Left kidney (tissue), 8 donors: ENCODE data around the gene NARS2. TPM values are rescaled to one million over a fixed set of nuclear protein-coding genes. Genes with fewer than 3 reads are reported as not detected.
A peak's percentile ranks its signal among the peaks of the same experiment; 100 is the strongest.
"Not testable (repeated sequence)": the region's sequence is repeated elsewhere in the genome, so short reads cannot be mapped to it uniquely, and the experiment has no call there.

Source experiments
- DNase-seq: peaks from one replicate; pipeline ENCODE4 v3.0.0-alpha.2; 2013
- long read RNA-seq, 8 donors: transcript quantifications; one replicate each; lab custom pipeline, GENCODE V29; 2026
- polyA plus RNA-seq: library from polyadenylated mRNA; unstranded; fragments of 120-200 nt; gene quantifications from one replicate; pipeline ENCODE4 v1.2.1, GENCODE V29; 2013; ENCODE audit not compliant: insufficient read length

Gene NARS2, protein sequence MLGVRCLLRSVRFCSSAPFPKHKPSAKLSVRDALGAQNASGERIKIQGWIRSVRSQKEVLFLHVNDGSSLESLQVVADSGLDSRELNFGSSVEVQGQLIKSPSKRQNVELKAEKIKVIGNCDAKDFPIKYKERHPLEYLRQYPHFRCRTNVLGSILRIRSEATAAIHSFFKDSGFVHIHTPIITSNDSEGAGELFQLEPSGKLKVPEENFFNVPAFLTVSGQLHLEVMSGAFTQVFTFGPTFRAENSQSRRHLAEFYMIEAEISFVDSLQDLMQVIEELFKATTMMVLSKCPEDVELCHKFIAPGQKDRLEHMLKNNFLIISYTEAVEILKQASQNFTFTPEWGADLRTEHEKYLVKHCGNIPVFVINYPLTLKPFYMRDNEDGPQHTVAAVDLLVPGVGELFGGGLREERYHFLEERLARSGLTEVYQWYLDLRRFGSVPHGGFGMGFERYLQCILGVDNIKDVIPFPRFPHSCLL
- polyA plus RNA-seq: 56.9 TPM
- long read RNA-seq, donor 1, transcript NARS2-201 (14 exons, 2,519 nt): major isoform, 5 of 5 reads
- long read RNA-seq, donor 1, partial matches to known transcripts: 0 of 5 reads
- long read RNA-seq, donor 1, other reads (novel, unspliced or antisense): 0 of 5 reads
- long read RNA-seq, donor 2, partial matches to known transcripts: 0 of 3 reads
- long read RNA-seq, donor 2, other reads (novel, unspliced or antisense): 0 of 3 reads
- long read RNA-seq, donor 3, transcript NARS2-201 (14 exons, 2,519 nt): major isoform, 5 of 5 reads
- long read RNA-seq, donor 3, partial matches to known transcripts: 0 of 5 reads
- long read RNA-seq, donor 3, other reads (novel, unspliced or antisense): 0 of 5 reads
- long read RNA-seq, donor 4: 0 reads
- long read RNA-seq, donor 5, transcript NARS2-201 (14 exons, 2,519 nt): major isoform, 7 of 7 reads
- long read RNA-seq, donor 5, partial matches to known transcripts: 0 of 7 reads
- long read RNA-seq, donor 5, other reads (novel, unspliced or antisense): 0 of 7 reads
- long read RNA-seq, donor 6, partial matches to known transcripts: 0 of 4 reads
- long read RNA-seq, donor 6, other reads (novel, unspliced or antisense): 0 of 4 reads
- long read RNA-seq, donor 7, transcript NARS2-201 (14 exons, 2,519 nt): major isoform, 8 of 9 reads
- long read RNA-seq, donor 7, partial matches to known transcripts: 0 of 9 reads
- long read RNA-seq, donor 7, other reads (novel, unspliced or antisense): 0 of 9 reads
- long read RNA-seq, donor 8, partial matches to known transcripts: 0 of 2 reads
- long read RNA-seq, donor 8, other reads (novel, unspliced or antisense): 0 of 2 reads

DNA sequence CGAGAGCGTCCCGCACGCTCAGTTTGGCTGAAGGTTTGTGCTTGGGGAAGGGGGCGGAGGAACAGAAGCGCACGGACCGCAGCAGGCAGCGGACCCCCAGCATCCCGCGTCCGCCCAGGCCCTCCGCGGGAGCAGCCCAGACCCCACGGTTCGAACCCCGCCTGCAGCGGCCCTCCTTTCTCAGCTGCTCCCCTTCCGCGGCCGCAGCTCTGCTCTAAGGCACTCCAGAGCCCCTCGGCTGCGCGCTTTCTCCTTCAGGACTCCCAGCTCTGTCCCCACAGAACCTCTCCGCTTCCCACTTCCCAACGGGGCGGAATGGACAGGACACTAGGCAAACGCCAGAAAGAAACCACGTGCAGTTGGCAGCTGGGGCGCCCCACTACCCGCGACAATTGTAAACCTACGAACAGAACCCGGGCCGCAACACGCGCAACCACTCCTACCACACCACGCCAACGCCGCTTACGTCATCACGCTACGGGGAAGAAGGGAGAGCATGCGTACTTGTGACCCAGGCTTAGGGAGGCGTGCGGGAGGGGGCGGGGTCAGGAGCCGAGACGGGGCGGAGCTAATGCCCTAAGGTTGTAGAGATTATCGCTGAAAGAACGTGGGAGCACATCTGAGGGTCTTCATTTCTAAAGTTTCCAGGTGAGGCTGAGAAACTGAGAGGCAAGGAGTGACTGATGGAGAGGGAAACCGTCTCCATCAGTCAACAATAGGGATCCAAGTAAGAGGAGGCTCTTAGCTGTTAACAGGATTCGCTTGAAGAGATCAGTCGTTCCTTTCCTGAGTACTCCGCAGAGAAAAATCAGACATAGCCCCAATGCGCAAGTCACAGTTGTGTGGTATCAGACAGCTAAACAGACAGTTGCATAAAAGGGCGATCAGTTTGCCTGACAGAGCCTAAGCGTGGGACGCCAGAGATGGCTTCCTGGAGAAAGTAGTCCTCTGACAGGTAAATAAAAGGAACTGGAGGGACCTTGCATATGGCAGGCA, at the start of gene NARS2:
Gene NARS2 (minus strand): TSS at position 479 of the 996 bp plus-strand sequence. CDS start 376 bp downstream, at position 103.
- DNase-seq: peak; percentile 98

DNA sequence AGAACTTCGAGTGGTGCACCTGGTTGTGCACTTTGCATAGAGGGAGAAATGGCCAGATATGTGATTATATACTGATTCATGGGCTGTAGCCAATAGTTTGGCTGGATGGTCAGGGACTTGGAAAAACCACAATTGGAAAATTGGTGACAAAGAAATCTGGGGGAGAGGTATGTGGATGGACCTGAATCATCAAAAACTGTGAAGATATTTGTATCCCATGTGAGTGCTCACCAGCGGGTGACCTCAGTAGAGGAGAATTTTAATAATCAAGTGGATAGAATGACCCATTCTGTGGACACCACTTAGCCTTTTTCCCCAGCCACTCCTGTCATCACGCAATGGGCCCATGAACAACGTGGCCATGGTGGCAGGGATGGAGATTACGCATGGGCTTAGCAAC, 48.0 kb upstream of the NARS2 start:
- DNase-seq: no peak

DNA sequence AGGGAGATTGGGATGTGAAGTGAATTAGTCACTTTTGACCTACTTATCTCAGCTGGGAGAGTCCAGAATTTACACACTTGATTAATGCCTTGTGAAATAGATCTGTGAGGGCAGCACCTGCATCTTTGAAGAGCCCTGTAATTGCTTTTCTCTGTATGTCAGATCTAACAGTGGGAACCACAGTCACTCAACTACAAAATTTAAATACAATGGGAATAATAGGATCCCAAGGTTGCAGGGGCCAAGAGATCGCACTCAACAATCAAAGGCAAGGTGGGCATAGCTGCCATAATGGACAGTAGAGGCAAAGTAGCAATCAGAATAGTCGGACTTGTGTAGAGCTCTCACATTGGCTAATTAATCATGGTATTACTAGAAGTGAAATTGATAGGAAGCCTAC, 45.5 kb upstream of the NARS2 start:
- DNase-seq: no peak

DNA sequence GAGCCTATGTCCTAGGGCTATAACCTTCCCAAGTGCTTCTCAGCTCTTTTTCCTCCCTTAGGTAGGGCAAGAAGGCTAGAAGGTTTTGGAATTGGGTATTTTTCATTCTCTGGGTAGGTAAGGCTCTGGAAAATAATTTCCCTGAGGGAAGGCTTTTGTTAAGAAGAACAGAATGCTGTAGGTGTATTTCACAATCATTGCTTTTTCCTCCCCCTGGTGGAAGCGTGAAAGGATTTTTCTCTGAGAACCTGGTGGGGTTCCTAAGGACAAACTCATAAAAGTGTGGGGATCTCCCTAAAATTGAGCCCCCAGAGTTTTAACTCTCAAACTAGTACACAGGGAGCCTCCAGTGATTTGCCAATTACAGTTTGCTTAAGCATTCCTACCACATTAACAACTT, 41.1 kb upstream of the NARS2 start:
- no peak for DNase-seq

DNA sequence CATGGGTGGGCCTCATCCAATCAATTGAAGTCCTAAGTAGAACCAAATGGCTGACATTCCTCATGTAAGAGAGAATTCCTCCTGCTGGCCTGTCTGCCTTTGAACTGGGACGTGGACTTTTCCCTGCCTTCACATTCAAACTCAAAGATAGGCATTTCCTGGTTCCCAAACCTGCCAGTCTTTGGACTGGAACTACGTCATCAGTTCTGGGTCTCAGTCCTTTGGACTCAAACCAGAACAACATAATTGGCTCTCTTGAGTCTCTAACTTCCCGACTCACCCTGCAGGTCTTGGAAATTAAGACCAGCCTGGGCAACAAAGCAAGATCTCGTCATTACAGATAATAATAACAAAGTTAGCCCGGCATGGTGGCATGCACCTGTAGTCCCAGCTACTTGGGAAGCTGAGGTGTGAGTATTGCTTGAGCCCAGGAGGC, 38.7 kb upstream of the NARS2 start:
- DNase-seq: no peak

DNA sequence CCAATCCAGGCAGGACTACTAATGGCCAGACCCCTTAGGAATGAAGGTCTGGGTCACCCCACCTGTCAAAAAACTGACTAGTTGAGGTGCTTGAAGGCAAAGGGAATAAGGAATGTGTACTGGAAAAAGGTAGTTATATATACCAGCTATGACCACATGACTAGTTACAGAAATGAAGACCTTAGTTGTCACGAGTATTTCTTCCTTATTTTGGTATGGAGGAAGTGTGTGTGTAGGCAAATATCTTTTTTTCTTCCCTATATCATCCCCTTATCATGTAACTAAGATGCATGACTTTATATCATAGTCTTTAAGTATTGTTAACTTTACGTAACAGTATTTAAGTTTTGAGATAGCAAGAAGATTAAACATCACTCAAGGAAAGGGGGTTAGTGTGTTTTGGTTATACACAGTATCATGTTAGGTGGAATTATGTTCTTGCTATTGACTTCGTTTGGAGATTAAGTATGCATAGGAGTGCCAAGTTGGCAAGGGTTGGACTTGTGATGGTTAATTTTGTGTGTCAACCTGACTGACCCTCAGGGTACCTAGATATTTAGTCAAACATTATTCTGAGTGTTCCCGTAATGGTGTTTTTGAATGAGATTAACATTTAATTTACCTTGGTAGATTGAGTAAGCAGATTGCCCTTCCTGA, 38.2 kb upstream of the NARS2 start:
- no peak for DNase-seq

DNA sequence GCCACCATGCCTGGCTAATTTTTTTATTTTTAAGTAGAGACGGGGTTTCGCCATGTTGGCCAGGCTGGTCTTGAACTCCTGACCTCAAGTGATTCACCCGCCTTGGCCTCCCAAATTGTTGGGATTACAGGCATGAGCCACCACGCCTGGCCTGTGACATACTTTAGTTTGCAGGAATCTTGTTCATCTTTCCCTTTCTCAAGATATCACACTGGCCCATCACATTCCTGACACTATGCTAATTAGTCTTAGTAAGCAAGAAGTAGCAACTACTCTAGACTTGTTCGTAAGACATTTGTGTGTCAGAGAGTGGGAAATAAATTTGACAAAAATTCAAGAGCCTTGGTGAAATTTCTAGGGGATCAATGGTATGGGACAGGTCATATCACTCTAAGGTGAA, 34.7 kb upstream of the NARS2 start:
- not testable (repeated sequence) for DNase-seq

DNA sequence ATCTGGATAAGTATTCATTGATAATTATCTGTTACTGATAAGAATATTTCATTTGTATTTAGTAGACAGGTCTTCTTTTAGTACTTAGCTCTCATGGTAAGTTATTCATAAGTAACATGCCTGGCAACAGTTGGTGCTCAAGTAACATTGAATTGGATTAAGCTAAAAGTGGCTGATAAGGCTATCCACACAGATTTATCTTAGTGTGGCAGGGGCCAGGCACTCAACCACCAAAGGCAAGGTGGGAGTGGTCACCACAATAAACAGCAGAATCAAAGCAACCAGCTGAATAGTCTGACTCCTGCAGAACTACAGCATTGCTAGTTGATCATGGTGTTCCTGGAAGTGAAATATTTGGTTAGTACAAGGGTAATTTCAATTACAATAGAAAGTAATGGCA, 33.0 kb upstream of the NARS2 start:
- DNase-seq: no peak

DNA sequence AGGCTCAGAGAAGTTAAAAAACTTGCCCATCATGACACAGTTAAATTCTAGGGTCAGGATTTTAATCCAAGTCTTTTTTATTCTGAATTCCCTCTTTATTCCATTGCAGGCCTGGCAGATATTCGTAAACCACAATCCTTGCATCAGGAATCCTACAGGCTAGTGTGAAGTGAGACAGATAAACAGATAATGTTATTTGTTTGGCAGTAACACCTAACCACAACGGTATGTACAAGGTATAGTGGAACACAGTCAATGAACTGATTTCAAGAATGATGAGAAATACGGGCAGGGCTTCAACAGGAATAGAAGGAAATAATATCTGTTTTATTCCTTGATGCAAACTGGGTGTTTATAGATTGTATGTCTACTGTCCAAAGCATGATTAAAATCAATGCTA, 32.0 kb upstream of the NARS2 start:
- DNase-seq: no peak

DNA sequence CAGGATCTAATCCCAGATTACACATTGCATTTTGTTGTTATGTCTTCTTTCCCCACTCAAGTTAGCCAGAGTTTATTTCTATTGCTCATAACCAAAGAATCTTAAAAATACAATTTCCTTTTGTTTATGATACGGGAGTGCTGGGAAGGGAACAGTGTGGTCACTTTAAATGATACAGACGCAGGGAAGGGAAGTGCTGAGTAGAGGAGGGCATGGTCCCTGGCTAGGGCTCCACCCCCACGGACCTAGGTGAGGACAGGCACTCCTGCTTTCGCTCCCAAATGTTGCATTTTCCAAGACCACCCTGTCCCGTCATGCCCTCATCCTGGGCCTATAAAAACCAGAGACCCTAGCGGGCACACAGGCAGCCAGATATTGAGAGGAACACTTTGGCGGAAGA, 30.6 kb upstream of the NARS2 start:
- DNase-seq: no peak

DNA sequence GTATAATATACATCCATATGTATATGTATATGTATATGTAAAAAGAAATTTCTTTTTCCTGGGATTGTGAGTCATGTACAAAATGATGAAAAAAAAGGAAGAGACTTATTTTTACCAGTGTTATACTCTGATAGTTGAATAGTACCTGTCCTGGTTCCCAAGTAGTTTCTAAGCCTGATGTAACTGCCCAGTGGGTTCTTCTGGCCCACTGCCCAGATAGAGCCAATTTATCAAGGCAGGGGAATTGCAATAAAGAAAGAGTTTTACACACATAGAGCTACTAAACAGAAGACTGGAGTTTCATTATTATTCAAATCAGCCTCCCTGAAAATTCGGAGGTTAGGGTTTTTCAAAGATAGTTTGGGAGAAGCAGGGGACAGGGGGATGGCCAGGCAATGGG, 29.1 kb upstream of the NARS2 start:
- DNase-seq: no peak

DNA sequence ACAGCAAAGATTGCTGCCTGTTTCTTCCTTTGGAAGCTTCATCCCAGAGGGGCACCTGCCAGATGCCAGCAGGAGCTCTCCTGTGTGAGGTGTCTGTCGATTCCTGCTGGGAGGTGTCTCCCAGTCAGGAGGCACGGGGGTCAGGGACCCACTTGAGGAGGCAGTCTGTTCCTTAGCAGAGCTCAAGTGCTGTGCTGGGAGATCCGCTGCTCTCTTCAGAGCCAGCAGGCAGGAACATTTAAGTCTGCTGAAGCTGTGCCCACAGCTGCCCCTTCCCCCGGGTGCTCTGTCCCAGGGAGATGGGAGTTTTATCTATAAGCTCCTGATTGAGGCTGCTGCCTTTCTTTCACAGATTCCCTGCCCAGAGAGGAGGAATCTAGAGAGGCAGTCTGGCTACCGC, 28.1 kb upstream of the NARS2 start:
- not testable (repeated sequence) for DNase-seq

DNA sequence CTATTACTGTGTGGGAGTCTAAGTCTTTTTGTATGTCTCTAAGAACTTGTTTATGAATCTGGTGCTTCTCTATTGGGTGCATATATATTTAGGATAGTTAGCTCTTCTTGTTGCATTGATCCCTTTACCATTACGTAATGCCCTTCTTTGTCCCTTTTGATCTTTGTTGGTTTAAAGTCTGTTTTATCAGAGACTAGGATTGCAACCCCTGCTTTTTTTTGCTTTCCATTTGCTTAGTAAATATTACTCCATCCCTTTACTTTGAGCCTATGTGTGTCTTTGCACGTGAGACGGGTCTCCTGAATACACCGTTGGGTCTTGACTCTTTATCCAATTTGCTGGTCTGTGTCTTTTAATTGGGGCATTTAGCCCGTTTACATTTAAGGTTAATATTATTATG, 26.4 kb upstream of the NARS2 start:
- DNase-seq: not testable (repeated sequence)

DNA sequence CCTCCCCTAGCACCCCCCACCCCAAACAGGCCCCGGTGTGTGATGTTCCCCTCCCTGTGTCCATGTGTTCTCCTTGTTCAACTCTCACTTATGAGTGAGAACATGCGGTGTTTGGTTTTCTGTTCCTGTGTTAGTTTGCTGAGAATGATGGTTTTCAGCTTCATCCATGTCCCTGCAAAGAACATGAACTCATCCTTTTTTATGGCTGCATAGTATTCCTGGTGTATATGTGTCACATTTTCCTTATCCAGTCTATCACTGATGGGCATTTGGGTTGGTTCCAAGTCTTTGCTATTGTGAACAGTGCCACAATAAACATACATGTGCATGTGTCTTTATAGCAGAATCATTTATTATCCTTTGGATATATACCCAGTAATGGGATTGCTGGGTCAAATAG, 22.9 kb upstream of the NARS2 start:
- not testable (repeated sequence) for DNase-seq

DNA sequence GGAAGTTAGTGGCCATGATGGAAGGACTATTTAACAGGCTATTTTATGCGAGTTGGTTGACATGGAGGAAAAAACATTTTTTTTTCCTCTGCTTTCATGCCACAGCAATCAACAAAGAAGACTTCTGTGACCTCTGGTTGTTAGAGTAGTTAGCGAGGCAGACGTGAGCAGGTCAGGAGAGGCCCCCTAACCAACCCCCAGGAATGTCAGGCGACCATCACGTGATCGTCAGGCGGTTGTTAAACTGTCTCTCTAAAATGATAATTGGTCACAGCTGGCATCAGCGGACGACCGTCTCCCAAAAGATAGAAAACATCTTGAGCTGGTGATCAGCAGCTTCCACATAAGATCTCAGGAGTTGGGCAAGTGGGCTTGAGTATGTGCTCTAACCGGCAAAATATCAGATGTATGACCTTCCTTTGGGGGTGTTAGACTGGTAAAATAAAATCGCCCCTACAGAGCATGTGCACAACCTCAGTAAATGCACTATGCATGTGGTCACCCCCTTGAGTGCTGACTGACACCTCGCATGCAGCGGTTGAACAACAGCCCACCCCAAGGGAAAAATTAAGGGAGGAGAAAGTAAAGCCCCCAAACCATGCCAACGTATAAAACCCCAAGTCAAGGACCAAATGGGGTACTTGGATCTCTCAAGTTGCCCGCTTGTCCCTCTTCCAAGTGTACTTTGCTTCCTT, 20.9 kb upstream of the NARS2 start:
- peak; percentile 75 for DNase-seq

DNA sequence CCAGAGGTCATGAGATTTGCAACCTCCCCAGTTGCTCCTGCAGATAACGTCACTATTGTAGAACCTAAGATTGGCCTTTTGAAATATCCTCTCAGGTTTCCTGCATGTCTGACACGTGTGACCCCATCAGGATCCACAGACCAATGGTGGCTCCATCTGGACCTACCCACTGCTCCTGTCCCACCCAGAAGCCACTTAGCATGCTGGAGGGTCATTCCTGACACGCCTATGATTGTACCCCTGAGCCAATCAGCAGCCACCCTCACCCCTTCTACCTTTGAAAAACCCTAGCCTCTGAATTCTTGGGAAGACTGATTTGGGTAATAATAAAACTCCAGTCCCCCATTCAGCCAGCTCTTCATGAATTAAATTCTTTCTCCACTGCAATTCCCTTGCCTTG, 20.1 kb upstream of the NARS2 start:
- no peak for DNase-seq

DNA sequence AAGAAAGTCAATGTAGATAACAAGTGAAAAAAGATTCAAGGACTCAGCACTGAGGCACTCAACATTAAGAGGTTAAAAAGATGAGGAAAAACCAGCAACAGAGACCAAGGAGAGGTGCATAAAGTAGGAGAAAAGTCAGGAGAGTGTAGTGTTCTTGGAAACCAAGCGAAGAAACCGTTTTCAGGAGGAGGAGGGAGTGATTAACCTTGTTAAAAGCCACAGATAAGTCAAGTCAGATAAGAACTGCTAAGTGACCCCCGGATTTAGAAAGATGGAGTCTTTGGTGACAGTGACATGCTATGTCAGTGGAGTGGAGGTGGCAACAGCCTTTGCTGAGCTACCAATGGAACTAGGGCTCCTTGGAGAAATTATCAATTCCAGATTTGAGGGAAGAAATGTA, 13.9 kb upstream of the NARS2 start:
- DNase-seq: no peak

DNA sequence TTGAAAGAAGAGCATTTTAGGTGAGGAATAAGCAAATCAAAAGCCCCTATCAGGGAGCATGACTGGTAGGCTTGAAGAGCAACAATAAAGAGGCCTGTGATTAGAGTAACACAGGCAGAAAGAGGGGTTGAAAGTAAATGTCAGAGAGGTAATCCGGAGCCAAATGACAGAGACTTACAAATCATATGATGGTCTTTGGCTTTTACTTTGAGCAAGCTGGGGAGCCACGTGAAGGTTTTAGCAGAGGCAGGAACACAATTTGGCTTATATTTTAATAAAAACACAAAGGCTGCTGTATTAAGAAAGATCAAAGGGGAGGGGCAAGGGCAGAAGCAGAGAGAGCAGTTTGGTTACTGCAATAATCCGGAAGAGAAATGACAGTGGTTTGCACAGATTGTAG, 12.8 kb upstream of the NARS2 start:
- no peak for DNase-seq

DNA sequence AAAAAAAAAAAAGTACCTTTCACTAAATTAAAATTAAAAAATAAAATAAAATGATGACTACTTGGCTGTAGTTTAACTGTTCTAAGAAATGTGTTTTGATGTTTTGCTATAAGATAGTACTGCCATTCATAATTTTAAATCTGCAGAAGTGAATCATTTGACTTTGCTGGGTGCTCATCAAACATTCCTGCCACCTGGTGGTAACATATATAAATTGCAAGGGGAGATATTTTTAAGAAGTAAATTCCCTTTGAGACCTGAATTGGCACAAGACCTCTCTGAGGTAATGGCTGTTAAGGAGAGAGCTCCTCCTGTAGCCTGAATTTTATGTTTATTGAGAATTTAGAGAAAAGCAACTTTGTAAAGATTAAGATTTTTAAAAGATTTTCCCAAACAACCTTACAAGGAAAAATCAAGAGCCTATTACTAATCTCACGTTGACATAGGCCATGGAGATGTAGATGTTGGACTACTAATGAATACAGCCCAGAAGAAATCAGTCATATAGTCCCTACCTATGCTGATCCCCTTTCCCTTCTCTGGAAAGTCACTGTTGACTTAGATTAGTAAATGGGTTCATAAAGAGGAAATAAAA, 11.9 kb upstream of the NARS2 start:
- DNase-seq: no peak
